SK-N-MC (cell line): ENCODE results near the gene MAEA.

Experiments
- EZH2 ChIP-seq: fragments of 200-600 bp; sonication (generic); IDR thresholded peaks from one replicate; pipeline ENCODE4 v1.6.1; 2017; ENCODE audit warnings: antibody characterized with exemption
- POLR2AphosphoS5 ChIP-seq: IDR thresholded peaks from 2 replicates; pipeline ENCODE4 v1.6.1; 2012; ENCODE audit warnings: mild to moderate bottlenecking, low read depth, low read length, borderline replicate concordance

GRCh38 chr4:1367936-1368289, 78.2 kb downstream of the MAEA start:
- TF ChIP-seq POLR2AphosphoS5: no peak
- TF ChIP-seq EZH2: no peak
